HG03442 (cell line): Measurements from ENCODE around the gene ISOC1.

Experiments used
- ATAC-seq: cut with Tn5 transposase; IDR thresholded peaks from one replicate; pipeline ENCODE4 v1.9.1; 2021; ENCODE audit warnings: mild to moderate bottlenecking, moderate library complexity; ENCODE audit not compliant: unreplicated experiment

ISOC1 gene

DNA sequence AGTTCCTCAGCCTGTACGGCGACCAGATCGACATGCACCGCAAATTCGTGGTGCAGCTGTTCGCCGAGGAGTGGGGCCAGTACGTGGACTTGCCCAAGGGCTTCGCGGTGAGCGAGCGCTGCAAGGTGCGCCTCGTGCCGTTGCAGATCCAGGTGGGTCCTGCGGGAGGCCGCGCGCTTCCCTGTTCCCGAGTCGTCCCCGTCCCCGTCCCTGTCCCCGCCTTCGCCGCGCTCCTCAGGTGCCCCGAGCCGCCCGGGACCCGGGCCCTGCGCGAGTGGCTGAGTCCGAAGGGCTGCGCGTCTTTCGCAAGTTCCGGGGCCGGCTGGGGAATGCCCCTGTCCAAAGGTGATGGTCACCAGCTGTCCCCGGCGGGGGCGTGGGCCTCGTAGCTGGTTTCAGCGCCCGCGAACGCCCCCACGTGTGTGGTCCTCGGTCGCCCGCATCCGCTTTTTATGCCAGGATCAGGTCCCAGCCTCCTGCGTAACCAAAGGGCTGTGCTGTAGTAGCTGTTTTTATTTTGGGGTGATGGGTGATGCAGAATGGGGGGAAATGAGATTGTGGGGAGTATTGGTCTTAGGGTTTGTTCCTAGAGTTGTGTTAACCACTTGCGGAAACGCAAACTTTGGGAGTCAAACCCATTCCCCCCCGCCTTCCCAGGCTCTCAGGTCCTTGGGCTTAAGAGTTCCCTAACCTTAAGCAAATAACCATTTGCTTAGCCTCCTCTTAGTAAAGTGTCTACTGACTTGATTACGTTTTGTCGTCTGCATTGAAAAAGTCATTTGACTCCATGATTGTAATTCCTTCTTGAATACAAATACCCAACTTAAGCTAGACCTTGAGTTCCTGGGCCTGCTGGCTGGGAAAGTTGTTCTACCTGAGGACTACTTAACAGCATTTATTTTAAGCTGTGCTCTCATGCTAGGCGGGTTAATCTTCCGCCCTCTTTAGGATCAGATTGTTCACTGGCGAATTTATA is 663 bp downstream of the ISOC1 start:
- ATAC-seq = peak; percentile 38

DNA sequence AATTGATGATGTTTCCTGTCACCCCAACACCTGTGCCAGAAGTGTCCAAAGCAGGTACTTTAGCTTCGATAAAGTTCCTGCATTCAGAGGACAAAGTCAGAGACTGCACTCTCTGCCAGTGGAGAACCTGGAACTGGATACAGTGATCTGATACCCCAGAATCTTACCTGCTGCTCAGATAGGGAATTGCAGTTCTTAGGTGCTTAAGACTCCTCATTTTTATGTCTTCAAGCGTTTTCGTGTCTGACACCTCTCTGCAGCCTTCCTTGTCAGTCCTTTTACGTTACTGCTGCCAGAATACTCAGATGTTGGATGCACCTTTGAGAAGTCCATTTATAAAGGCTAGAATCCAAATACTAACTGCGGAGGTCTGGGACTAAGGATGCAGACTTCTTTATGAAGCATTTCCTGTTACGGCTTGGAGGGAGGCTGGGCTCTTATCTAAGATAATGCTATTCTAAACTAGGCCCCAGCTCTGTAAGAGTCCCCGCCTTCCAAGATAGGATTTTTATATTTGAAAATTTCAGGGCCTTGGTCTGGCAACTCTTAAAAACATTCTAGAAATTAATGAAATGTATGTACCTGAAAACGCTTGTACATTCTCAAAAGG is 1.9 kb downstream of the ISOC1 start:
- ATAC-seq = no peak

DNA sequence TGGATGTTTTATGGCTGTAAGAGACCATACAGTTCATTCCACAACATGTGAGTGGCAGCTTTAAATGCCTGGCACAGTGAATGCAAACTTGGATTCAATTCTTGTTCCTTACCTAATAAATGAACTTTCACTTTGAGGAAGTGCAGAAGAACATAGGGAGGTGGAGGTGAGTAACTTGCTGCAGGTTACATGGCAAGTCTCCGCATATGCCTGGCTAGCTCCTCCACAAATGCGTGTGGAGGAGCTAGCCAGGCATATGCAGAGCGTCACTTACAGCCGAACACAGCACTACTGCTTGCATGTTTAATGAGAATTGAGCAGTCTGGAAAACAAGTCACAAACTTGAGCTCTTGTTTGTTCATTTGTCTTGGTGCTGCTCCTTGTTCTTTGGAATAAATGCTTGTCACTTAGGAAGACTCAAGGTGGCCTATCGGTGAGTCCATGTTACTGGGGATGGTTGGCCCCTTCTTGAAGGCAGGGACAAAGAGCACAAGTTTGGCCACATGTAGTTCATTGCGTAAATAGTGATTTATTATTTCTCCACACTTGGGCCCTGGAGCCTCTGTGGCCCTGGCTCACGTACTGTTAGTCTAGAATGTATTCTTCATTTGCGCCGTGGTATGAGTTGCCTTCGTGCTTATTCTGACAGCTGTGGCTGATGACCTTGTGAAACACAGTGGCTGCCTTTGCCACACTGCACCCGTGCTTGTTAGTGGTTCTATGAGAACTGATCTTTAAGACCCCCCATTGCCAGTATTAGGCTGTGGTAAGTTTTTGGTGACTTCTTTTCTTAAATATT is 3.1 kb downstream of the ISOC1 start:
- no peak for ATAC-seq

DNA sequence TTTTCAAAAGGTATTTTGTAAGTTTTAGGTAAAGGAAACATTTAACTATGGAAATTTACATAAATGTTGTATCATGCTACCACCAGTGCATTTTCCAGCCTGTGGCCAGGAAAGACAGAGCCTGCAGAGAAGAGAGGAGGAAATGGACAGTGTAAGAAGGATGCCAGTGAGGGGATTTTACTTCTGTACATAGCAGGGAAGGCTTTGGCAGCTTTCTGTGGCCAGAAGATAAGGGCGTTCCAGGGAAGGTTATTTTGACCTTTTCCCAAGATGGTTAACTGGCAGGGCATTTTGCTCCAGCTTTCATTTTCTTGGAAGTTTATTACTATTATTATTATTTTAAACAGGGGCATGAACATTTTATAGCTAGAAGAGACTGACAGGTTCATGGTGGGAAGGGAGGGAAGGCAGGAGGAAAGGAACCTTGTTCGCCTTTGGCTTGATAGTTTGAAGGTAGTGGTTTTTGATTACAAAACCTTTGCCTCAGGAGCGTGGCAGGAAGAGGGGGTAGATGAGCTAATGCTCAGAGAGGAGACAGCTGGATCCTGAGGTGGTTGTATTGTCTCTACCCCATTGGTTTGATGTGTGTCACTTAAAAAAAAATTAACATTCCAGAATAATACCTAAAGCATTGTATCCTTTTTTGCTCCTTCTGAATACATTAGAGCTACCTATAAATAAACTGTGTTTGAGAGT is 4.1 kb downstream of the ISOC1 start:
- ATAC-seq = no peak

DNA sequence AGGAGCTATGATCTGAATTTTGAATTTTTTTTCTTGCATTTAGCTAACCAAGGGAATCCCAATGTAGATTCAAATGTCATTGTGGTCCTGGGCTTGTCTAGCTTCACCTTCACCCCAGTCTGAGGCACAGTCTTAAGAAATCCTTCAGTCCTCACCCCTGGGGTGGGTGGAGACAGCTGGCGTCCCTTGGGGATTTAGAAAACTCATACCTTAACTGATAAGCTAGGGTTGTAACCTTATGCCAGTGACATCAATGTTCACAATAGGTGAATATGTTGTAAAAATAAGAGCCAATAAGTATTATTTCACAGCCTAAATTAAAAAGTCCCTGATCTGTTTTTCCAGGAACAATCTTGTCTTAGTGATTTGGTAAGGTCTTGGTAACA is 4.6 kb downstream of the ISOC1 start:
- peak; percentile 11 for ATAC-seq

DNA sequence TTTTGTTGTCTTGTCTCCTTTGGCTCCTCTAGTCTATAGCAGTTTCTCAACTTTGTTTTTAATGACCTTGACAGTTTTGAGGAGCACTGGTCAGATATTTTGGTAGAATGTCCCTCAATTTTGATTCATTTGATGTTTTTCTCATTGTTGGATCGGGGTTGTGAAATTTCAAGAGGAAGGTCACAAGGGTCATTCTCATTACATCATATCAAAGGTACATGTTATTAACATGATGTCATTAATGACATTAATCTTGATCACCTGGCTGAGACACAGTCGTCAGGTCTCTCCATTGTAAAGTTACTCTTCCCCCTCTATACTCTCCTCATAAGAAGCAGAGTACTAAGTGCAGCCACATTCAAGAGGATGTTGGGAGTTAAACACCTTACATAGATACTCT is 7.2 kb downstream of the ISOC1 start:
- ATAC-seq = no peak

DNA sequence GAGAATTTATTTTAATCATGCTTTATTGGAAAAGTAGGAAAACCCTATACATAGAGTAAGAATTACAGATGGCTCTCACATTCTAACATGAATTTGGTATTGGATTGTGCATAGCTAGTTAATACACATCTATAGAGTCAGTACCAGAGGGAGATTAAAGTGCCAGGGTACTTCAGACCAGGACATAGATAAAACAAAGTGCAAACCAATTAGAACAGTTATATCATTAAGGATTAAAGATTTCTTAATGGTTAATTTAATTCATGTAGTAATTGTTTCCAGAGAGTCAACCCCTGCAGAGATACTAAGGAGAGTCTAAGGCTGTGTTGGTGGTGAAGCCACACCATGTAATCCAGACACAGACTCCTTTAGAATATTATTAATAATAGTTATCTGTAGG is 8.8 kb downstream of the ISOC1 start:
- ATAC-seq = no peak

DNA sequence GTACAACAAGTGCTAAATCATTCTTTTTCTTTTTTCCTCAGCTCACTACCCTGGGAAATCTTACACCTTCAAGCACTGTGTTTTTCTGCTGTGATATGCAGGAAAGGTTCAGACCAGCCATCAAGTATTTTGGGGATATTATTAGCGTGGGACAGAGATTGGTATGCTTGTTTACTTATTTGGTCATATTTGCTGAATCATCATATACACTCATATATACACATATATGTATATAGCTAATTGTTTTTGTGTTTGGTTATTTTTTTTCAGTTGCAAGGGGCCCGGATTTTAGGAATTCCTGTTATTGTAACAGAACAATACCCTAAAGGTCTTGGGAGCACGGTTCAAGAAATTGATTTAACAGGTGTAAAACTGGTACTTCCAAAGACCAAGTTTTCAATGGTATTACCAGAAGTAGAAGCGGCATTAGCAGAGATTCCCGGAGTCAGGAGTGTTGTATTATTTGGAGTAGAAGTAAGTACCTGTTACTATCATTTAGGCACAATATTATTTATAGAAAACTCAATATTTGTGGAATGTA is 10.4 kb downstream of the ISOC1 start:
- no peak for ATAC-seq

DNA sequence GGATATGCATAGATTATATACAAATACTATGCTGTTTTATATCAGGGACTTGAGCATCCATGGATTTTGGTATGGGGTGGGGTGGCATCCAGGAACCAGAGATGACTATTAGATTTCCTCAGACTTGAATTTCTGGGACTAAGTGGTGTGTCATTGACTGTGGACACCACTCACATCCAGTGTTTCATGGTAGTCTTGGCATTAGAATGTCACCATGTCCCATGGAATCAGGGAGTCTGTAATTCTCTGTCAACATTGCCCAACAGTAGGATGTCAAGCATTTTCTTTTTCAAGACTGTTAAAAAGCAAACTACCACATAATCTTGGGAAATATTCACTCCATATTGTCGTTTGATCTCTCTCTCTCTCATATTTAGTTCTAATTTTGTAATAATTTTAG is 13.1 kb downstream of the ISOC1 start:
- ATAC-seq = no peak

DNA sequence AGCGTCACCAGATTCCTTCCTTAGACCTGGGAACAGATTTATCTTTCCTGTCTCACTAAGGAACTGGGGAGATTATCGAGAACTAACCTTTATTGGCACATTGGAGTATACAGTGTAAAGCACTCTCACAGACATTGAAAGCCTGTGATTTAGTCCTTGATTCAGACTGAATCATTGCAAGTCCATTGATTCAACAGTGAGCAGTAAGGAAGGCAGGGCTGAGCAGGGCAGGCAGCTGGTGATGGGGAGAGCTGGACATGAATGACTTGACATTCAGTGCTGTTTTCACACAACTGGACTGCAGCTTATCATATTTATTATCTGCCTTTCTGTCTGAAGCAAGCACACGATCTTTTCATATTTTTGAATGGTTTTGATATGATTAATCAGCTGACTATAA is 16.2 kb downstream of the ISOC1 start:
- ATAC-seq = no peak

DNA sequence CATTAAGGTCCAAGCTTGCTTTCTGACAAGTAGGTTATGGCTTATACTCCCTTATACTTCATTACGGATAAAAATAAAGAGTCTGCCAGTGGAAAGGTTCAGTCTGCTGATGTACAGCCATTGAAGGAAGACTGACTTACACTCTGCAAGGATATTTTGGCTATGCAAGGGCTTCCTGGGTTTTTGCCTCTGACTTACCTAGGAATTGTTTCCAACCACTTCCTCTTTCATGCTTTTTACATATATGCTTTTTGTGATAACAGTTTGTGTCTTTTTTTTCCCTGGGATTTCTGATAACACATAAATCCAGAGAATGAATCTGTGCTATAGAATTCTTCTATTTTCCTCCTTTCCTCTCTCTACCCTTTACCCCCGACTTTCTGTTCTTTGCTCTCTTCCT is 16.8 kb downstream of the ISOC1 start:
- no peak for ATAC-seq

DNA sequence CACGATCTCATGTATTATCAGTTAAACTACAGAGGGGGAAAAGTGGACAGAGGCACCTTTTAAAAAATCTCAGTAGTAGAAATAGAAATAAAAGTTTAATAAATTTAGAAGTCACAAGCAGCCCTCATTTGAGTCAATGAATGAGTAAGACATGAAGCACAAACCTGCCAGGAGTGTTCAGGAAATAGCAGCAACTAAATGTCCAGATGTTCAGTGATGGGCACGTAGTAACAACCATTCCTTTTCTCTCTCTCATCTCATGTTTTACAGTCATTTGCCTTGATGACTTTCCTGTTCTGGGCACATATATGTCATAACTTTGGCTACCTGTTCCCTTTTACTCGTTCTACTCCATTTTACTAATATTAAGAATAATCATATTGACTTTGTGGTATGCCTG is 17.7 kb downstream of the ISOC1 start:
- no peak for ATAC-seq

DNA sequence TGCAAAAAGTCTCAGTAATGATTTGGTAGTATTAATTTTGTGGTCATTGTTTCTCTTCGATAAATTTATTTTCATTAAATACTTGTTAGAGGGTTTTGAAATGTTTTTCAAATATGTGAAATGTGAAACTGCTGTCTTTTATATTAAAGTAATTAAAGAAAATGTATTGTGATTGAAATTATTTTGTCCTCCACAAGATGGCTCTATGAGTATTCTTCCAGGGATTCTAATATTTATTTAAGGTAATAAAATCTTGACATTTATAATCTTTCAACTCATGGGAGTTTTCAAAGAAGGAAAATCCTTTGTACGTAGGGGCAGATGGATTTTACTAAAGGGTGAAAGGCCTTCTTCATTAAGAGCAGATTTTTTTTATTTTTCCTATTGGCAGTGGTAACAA is 19.3 kb downstream of the ISOC1 start:
- no peak for ATAC-seq

DNA sequence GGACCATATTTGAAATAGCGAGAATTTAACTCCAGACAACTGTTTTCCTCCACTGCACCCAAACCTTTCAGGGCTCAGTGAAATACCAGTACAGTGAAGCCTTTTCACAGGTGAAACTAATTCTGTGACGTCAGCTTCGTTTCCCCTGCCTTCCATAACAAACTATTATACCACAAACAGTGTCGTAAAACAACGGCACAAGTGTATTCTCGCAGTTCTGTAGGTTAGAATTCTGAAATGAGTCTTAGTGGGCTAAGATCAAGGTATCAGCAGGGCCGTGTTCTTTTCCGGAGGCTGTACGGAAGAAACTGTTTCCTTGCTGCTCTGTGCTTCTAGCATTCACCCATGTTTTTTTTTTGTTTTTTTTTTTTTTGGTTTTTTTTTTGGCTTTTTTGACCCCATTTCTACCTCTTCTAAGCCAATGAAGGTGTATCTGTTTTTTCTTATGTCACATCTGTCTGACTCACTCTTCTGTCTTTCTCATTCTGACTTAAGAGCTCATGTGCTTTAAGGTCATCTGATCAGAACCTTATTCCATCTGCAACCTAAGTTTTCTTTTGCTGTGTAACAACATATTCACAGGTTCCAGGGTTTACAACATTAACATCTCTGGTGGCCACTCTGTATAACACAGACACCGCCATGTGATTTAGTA is 20.1 kb downstream of the ISOC1 start:
- no peak for ATAC-seq

DNA sequence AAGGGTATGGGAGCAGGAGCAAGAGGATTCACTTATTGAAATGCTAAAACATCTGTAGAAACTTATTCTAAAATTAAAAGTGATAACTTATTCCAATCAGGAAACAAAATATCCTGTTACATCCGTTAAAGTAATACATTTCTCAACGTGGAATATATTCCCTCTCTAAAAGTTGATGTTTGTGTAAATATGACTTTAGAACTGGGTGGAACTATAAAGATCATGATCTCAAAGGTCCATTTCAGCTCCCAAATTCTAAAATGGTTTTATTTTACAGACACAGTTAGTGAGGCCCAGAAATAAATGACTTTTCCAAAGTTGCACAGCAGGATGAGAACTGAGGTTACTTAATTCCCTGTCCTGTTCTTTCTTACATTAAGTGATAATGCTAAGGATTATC is 21.1 kb downstream of the ISOC1 start:
- ATAC-seq = no peak

DNA sequence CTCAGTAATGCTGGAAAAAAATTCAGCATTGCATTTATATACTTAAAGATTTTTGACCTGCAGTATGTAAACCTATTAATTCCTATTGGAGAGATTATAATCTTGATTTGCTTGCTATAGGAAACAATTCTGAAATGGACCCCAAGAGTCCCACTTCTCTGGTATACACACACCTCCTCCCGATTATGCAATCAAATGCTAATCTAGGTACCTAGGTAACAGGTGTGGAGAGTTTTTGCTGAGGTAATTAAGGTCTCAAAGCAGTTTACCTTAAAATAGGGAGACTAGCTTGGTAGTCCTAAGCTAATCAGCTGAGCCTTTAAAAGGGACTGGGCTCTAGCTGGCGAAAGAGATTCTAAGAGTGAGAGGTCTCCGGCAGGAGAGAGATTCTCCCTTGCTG is 22.2 kb downstream of the ISOC1 start:
- no peak for ATAC-seq

DNA sequence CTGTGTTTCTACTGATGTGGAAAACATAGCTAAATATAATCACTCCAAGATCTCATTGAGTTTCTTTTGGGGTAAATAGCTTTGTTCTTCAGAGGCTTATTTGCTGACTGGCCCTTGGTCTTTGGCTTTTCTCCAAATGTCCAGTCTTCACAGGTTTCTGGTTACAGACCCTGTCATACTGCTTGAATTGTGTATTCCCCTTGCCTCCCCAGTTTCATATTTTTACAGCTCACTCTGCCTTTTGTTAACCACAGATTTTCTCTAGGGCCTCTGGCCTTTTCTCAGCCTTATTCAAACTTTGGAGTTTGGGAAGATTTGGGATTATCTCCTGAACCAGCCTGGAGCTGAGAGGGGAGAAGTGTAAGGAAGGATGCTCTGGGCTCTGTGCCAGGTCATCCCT is 23.9 kb downstream of the ISOC1 start:
- ATAC-seq = no peak

DNA sequence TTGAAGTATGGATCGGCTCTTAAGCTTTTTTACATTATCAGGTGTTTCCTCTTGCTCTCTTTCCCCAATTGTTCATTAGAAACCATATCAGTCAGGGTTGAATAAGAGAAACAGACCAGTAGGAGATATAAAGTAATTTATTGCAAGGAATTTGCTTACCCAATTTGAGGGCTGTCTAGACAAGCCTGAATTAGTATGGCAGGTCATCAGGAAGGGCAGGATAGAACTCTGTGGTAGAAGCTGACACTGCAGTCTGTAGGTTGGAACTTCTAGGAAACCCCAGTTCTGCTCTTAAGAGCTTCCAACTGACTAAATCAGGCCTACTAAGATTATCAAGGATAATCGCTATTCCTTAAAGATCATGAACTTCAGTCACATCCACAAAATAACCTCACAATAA is 24.3 kb downstream of the ISOC1 start:
- no peak for ATAC-seq

DNA sequence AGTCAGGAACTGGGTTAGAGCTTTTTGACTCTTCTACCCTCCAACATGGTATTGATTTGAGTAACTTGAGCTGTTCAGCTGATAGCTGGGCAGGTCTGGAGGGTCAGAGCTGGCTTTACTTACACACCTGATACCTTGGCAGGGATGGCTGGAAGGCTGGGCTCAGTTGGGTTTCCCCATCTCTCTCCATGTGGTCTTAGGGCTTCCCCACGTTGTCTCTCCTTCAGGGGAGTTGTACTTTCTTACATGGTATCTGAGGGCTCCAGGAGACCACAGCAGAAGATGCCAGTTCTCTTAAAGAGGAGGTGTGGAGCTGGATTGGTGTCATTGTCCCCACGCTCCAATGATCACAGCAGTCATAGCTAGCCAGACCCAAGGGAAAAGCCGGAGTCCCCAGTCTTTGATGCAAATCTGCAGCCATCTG is 25.6 kb downstream of the ISOC1 start:
- ATAC-seq = peak; percentile 75

DNA sequence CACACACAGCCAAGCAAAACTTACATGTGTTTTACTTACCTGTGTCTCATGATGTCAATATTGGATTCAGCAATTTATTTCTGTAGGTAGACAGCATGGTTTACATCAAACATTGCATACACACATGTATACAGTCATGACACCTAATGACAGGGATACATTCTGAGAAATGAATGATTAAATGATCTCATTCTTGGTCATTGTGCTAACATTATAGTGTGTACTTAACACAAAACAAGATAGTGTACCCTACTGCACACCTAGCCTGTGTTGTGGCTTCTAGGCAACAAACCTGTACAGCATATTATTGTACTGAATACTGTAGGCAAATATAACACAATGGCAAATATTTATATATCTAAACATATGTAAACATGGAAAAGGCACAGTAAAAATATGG is 28.0 kb downstream of the ISOC1 start:
- no peak for ATAC-seq
